Measurements from ENCODE around the gene PKIG. TPM values are rescaled to one million over a fixed set of nuclear protein-coding genes. Genes with fewer than 3 reads are reported as not detected.

Gene PKIG
- total and polyA plus RNA-seq, 2 experiments from 2014 or later, result 29.7 to 33.2 TPM

DNA sequence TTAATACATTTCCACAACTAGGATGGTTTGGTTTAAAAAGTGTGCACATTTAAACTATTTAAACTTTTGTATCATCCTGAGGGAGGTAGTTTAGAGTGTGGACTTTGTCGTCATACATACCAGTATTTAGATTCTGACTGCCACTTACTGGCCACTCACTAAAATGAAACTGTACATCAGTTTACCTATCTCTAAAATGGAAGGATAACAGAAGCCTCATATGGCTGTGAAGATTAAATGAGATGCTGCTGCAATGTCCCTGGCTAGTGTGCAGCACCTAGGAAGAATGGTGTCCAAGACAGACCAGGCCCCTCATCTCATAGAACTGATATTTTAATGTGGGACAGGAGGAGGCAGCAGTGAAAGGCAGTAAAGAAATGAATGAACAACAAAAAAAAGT, 12.0 kb upstream of the PKIG start:
- H3F3A ChIP-seq (replicated peaks; ENCODE audit: low read depth), result no peaks in the 10 kb centered on the region
- Mint-ChIP-seq H3K27ac (no peak overlapping the region), H3K4me3 (no peak overlapping the region), H3K4me1 (no peaks in the 10 kb centered on the region), H3K27me3 (ENCODE audit: insufficient read depth, low read depth, poor library complexity) (no peaks in the 10 kb centered on the region), H3K9me3 (no peaks in the 10 kb centered on the region), H3K36me3 (ENCODE audit: low read depth) (no peaks in the 10 kb centered on the region)
- no peak overlapping the region for H2AFZ ChIP-seq
- H3K79me2 ChIP-seq (replicated peaks; ENCODE audit: insufficient read depth), result 0 out of 2 replicates have a peak, but pooled peaks cover 5% of the 10 kb centered on the region
- H3K9me2 ChIP-seq (ENCODE audit: insufficient read depth), result no peaks in the 10 kb centered on the region
- no peak overlapping the region for H3K4me2 ChIP-seq
- TF ChIP-seq POLR2AphosphoS5 (IDR thresholded peaks at IDR 0.05; ENCODE audit: low read depth), result no peak
- TF ChIP-seq, protein P1, sequence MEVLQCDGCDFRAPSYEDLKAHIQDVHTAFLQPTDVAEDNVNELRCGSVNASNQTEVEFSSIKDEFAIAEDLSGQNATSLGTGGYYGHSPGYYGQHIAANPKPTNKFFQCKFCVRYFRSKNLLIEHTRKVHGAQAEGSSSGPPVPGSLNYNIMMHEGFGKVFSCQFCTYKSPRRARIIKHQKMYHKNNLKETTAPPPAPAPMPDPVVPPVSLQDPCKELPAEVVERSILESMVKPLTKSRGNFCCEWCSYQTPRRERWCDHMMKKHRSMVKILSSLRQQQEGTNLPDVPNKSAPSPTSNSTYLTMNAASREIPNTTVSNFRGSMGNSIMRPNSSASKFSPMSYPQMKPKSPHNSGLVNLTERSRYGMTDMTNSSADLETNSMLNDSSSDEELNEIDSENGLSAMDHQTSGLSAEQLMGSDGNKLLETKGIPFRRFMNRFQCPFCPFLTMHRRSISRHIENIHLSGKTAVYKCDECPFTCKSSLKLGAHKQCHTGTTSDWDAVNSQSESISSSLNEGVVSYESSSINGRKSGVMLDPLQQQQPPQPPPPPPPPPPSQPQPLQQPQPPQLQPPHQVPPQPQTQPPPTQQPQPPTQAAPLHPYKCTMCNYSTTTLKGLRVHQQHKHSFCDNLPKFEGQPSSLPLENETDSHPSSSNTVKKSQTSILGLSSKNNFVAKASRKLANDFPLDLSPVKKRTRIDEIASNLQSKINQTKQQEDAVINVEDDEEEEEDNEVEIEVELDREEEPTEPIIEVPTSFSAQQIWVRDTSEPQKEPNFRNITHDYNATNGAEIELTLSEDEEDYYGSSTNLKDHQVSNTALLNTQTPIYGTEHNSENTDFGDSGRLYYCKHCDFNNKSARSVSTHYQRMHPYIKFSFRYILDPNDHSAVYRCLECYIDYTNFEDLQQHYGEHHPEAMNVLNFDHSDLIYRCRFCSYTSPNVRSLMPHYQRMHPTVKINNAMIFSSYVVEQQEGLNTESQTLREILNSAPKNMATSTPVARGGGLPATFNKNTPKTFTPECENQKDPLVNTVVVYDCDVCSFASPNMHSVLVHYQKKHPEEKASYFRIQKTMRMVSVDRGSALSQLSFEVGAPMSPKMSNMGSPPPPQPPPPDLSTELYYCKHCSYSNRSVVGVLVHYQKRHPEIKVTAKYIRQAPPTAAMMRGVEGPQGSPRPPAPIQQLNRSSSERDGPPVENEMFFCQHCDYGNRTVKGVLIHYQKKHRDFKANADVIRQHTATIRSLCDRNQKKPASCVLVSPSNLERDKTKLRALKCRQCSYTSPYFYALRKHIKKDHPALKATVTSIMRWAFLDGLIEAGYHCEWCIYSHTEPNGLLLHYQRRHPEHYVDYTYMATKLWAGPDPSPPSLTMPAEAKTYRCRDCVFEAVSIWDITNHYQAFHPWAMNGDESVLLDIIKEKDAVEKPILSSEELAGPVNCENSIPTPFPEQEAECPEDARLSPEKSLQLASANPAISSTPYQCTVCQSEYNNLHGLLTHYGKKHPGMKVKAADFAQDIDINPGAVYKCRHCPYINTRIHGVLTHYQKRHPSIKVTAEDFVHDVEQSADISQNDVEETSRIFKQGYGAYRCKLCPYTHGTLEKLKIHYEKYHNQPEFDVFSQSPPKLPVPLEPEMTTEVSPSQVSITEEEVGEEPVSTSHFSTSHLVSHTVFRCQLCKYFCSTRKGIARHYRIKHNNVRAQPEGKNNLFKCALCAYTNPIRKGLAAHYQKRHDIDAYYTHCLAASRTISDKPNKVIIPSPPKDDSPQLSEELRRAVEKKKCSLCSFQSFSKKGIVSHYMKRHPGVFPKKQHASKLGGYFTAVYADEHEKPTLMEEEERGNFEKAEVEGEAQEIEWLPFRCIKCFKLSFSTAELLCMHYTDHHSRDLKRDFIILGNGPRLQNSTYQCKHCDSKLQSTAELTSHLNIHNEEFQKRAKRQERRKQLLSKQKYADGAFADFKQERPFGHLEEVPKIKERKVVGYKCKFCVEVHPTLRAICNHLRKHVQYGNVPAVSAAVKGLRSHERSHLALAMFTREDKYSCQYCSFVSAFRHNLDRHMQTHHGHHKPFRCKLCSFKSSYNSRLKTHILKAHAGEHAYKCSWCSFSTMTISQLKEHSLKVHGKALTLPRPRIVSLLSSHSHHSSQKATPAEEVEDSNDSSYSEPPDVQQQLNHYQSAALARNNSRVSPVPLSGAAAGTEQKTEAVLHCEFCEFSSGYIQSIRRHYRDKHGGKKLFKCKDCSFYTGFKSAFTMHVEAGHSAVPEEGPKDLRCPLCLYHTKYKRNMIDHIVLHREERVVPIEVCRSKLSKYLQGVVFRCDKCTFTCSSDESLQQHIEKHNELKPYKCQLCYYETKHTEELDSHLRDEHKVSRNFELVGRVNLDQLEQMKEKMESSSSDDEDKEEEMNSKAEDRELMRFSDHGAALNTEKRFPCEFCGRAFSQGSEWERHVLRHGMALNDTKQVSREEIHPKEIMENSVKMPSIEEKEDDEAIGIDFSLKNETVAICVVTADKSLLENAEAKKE (CRISPR knock-in tag; IDR thresholded peaks at IDR 0.05), result no peak
- TF ChIP-seq EZH2 (IDR thresholded peaks at IDR 0.05; ENCODE audit: low read depth, unreplicated experiment), result no peak
- TF ChIP-seq NANOG (IDR thresholded peaks at IDR 0.05; ENCODE audit: borderline replicate concordance), result no peak
- no peak overlapping the region for H3K4me3 ChIP-seq
- H3K27me3 ChIP-seq (ENCODE audit: insufficient read depth), result no peaks in the 10 kb centered on the region
- DNase-seq (ENCODE audit: low spot score) (no peak), ATAC-seq (no peak)
- H3K27ac ChIP-seq (ENCODE audit: low read depth), result no peak overlapping the region
- H3K4me1 ChIP-seq (ENCODE audit: insufficient read depth), result no peaks in the 10 kb centered on the region
- H3K36me3 ChIP-seq (ENCODE audit: insufficient read depth), result no peaks in the 10 kb centered on the region
- H4K20me1 ChIP-seq (replicated peaks; ENCODE audit: insufficient read depth), result no peaks in the 10 kb centered on the region; the same call in 1 of the 2 replicates

DNA sequence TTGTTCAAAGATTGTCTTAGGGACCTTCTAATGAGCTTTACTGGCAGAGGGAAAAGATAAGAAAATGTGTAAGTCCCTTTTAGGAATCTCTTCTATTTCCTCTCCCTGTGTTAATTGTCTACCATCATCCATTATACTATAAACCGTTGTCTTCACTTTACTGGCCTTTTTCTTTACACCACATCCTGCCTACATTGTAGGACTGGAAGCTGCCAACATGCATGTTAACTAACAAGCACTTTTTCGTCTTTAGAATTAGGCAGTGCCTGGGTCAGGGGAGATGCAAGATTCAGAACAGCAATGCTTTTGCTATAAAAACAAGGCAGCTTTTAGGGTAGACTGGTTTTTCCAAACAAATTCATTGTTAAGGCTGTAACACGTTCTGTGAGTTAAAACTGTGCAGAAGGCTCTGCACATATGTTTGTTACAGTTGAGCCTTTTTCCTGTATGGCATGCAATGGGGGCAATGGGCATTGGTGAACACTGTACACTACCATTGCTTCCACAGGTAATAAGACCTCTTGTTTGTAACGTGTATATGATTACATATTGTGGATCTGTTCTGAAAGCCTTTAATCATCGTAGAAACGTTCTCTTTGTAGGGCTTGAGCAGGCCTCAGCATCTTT, 10.9 kb upstream of the PKIG start:
- Histone ChIP-seq H3K36me3 (ENCODE audit: insufficient read depth) (no peaks in the 10 kb centered on the region), H3F3A (replicated peaks; ENCODE audit: low read depth) (no peaks in the 10 kb centered on the region), H3K27ac (ENCODE audit: low read depth) (no peak overlapping the region), H2AFZ (no peak overlapping the region), H3K27me3 (ENCODE audit: insufficient read depth) (no peaks in the 10 kb centered on the region), H3K9me2 (ENCODE audit: insufficient read depth) (no peaks in the 10 kb centered on the region), H4K20me1 (replicated peaks; ENCODE audit: insufficient read depth) (no peaks in the 10 kb centered on the region; the same call in 1 of the 2 replicates), H3K4me1 (ENCODE audit: insufficient read depth) (no peaks in the 10 kb centered on the region), H3K79me2 (replicated peaks; ENCODE audit: insufficient read depth) (0 out of 2 replicates have a peak, but pooled peaks cover 5% of the 10 kb centered on the region), H3K4me2 (no peak overlapping the region), H3K4me3 (no peak overlapping the region)
- DNase-seq (ENCODE audit: low spot score), result no peak
- Mint-ChIP-seq H3K4me1 (peaks cover 3% of the 10 kb centered on the region; the same call in 1 of the 3 replicates), H3K9me3 (no peaks in the 10 kb centered on the region), H3K36me3 (ENCODE audit: low read depth) (no peaks in the 10 kb centered on the region), H3K27ac (no peak overlapping the region), H3K27me3 (ENCODE audit: insufficient read depth, low read depth, poor library complexity) (no peaks in the 10 kb centered on the region), H3K4me3 (no peak overlapping the region)
- no peak for ATAC-seq
- TF ChIP-seq, protein P2, sequence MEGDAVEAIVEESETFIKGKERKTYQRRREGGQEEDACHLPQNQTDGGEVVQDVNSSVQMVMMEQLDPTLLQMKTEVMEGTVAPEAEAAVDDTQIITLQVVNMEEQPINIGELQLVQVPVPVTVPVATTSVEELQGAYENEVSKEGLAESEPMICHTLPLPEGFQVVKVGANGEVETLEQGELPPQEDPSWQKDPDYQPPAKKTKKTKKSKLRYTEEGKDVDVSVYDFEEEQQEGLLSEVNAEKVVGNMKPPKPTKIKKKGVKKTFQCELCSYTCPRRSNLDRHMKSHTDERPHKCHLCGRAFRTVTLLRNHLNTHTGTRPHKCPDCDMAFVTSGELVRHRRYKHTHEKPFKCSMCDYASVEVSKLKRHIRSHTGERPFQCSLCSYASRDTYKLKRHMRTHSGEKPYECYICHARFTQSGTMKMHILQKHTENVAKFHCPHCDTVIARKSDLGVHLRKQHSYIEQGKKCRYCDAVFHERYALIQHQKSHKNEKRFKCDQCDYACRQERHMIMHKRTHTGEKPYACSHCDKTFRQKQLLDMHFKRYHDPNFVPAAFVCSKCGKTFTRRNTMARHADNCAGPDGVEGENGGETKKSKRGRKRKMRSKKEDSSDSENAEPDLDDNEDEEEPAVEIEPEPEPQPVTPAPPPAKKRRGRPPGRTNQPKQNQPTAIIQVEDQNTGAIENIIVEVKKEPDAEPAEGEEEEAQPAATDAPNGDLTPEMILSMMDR (conservative IDR thresholded peaks at IDR 0.05; ENCODE audit: low read depth in 2 of 2), result no peak

All from GM23338 (cell line).